Measurements from ENCODE around the gene MARS1.

The MARS1 gene

GRCh38 chr12:57456145-57456700 lies 31.6 kb upstream of the MARS1 start (continued):
- peak; percentile 62 for TF ChIP-seq ZNF600 (tag by site-specific recombination; IDR thresholded peaks at IDR 0.05)
- no peak for TF ChIP-seq MZF1 (tag by site-specific recombination; IDR thresholded peaks at IDR 0.05; ENCODE audit: borderline replicate concordance)
- TF ChIP-seq ZNF768 (tag by site-specific recombination; IDR thresholded peaks at IDR 0.05), result no peak
- no peak for TF ChIP-seq ZNF837 (tag by site-specific recombination; IDR thresholded peaks at IDR 0.05)
- TF ChIP-seq, protein P1, sequence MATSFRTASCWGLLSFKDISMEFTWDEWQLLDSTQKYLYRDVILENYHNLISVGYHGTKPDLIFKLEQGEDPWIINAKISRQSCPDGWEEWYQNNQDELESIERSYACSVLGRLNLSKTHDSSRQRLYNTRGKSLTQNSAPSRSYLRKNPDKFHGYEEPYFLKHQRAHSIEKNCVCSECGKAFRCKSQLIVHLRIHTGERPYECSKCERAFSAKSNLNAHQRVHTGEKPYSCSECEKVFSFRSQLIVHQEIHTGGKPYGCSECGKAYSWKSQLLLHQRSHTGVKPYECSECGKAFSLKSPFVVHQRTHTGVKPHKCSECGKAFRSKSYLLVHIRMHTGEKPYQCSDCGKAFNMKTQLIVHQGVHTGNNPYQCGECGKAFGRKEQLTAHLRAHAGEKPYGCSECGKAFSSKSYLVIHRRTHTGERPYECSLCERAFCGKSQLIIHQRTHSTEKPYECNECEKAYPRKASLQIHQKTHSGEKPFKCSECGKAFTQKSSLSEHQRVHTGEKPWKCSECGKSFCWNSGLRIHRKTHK (tag by site-specific recombination; IDR thresholded peaks at IDR 0.05), result no peak
- peak; percentile 60; the same call in 1 of the 2 replicates for TF ChIP-seq TRIM28 (IDR thresholded peaks at IDR 0.05; ENCODE audit: borderline replicate concordance, low read length)
- TF ChIP-seq ZNF146 (tag by site-specific recombination; IDR thresholded peaks at IDR 0.05), result no peak
- no peak for TF ChIP-seq ZNF292 (tag by site-specific recombination; IDR thresholded peaks at IDR 0.05; ENCODE audit: borderline replicate concordance, low read depth)
- no peak for TF ChIP-seq ZNF488 (tag by site-specific recombination; IDR thresholded peaks at IDR 0.05)
- TF ChIP-seq ZNF514 (tag by site-specific recombination; IDR thresholded peaks at IDR 0.05), result no peak
- TF ChIP-seq ZNF658 (tag by site-specific recombination; IDR thresholded peaks at IDR 0.05), result no peak
- TF ChIP-seq ZNF544 (tag by site-specific recombination; IDR thresholded peaks at IDR 0.05), result no peak
- no peak for TF ChIP-seq ZNF529 (tag by site-specific recombination; IDR thresholded peaks at IDR 0.05; ENCODE audit: insufficient replicate concordance)
- no peak; the same call in 1 of the 2 replicates for TF ChIP-seq ZNF660 (tag by site-specific recombination; IDR thresholded peaks at IDR 0.05)
- no peak for TF ChIP-seq ZNF391 (tag by site-specific recombination; IDR thresholded peaks at IDR 0.05; ENCODE audit: borderline replicate concordance, low read depth)
- TF ChIP-seq ZNF16 (tag by site-specific recombination; IDR thresholded peaks at IDR 0.05; ENCODE audit: low read depth), result no peak
- TF ChIP-seq ZNF654 (tag by site-specific recombination; IDR thresholded peaks at IDR 0.05; ENCODE audit: low read depth), result peak; percentile 52
- TF ChIP-seq, protein P2, sequence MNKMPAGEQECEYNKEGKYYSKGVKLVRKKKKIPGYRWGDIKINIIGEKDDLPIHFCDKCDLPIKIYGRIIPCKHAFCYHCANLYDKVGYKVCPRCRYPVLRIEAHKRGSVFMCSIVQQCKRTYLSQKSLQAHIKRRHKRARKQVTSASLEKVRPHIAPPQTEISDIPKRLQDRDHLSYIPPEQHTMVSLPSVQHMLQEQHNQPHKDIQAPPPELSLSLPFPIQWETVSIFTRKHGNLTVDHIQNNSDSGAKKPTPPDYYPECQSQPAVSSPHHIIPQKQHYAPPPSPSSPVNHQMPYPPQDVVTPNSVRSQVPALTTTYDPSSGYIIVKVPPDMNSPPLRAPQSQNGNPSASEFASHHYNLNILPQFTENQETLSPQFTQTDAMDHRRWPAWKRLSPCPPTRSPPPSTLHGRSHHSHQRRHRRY (tag by site-specific recombination; IDR thresholded peaks at IDR 0.05), result 0 out of 2 replicates have a peak, but pooled peaks have one; percentile 49
- peak; percentile 64 for TF ChIP-seq ZNF692 (tag by site-specific recombination; IDR thresholded peaks at IDR 0.05)
- TF ChIP-seq ZBTB21 (tag by site-specific recombination; IDR thresholded peaks at IDR 0.05), result no peak
- peak; percentile 71; the same call in 1 of the 2 replicates for TF ChIP-seq ZNF501 (tag by site-specific recombination; IDR thresholded peaks at IDR 0.05)
- no peak for TF ChIP-seq SP2 (tag by site-specific recombination; IDR thresholded peaks at IDR 0.05)
- no peak for TF ChIP-seq ZNF513 (tag by site-specific recombination; IDR thresholded peaks at IDR 0.05)
- 0 out of 2 replicates have a peak, but pooled peaks have one; percentile 63 for TF ChIP-seq ZBTB17 (tag by site-specific recombination; IDR thresholded peaks at IDR 0.05)
- no peak for TF ChIP-seq ZNF596 (tag by site-specific recombination; IDR thresholded peaks at IDR 0.05)
- no peak for TF ChIP-seq ZFP41 (tag by site-specific recombination; IDR thresholded peaks at IDR 0.05; ENCODE audit: borderline replicate concordance)
- TF ChIP-seq ZNF558 (tag by site-specific recombination; IDR thresholded peaks at IDR 0.05), result 0 out of 2 replicates have a peak, but pooled peaks have one; percentile 15
- TF ChIP-seq ZBTB20 (tag by site-specific recombination; IDR thresholded peaks at IDR 0.05), result no peak
- TF ChIP-seq ZNF138 (tag by site-specific recombination; IDR thresholded peaks at IDR 0.05; ENCODE audit: borderline replicate concordance), result no peak
- no peak for TF ChIP-seq WT1 (tag by site-specific recombination; IDR thresholded peaks at IDR 0.05)
